HG02943 (cell line): ENCODE data around the gene OR4D2.

Source experiments
- ATAC-seq: cut with Tn5 transposase; IDR thresholded peaks from one replicate; pipeline ENCODE4 v1.9.1; 2021; ENCODE audit warnings: mild to moderate bottlenecking, low read depth, moderate library complexity; ENCODE audit not compliant: unreplicated experiment

OR4D2 gene

DNA sequence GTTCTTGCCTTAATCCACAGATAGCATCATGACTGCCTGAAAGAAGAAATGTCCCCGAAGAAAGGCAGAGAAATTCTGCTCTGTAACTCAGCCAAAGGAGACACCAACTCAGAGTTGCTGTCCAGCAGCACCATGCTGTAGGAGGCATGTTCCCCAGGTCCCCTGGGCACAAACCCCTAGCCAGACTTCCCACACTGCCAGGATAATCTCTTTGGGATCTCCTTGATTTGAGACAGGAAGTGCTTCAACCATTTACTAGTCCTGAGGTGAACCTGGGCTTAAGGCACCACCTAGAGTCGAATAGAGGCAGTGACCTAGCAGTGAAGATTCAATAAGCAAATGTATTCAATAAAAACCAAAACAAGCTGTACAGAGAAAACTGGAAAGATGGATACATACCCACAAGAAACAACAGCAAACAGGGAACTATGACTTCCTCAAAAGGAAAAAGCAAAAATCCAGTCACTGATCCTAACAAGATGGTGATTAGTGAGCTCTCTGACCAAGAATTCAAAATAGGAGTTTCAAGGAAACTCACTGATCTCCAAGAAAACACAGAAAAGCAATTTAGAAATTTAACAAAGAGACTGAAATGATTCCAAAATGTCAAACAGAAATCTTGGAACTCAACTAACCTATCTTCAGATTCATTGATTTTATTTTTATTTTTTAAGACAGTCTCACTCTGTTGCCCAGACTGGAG, 5.7 kb downstream of the OR4D2 start:
- ATAC-seq: no peak

- no peak for ATAC-seq
These were observed 8.1 kb downstream of the OR4D2 start for GRCh38 chr17:58174871-58175270.

GRCh38 chr17:58176200-58176599, 9.4 kb downstream of the OR4D2 start:
- no peak for ATAC-seq

DNA sequence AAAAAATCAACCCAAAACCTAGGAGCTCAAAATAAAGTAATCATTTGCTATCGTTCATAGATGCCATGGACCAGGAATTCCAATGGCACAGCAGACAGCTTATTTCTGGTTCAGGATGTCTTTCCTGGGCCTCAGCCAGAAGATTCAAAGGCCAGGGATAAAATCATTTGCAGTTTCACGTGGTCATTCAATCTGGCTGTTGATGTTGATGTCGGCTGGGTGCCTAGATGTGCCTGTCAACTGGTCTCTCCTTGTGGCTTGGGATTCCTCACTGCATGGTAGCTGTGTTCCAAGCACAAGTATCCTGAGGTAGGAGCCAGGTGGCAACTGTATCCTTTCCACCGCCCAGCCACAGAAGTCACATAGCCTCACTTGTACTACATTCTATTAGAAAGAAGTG, 15.0 kb downstream of the OR4D2 start:
- ATAC-seq: no peak

DNA sequence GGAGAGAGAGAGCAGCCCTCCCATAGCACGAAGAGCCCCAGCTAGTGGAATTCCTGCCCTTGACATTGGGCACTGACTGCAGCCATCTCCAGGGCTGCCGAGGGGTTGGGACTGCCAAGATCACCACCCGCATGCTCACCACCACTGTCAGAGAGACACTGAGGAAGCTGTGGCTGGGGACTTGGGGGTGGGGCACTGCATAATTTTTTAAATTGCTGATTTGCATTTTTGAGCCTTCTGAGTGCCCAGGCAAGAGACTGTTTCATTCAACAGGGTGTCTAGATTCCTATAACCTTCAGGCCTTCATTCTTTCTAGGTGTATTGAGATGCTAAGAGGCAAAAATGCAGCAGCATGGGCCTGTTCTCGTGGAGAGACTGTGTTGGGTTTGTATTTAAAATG, 16.7 kb downstream of the OR4D2 start:
- no peak for ATAC-seq

GRCh38 chr17:58184308-58184985, 17.7 kb downstream of the OR4D2 start:
- no peak for ATAC-seq

DNA sequence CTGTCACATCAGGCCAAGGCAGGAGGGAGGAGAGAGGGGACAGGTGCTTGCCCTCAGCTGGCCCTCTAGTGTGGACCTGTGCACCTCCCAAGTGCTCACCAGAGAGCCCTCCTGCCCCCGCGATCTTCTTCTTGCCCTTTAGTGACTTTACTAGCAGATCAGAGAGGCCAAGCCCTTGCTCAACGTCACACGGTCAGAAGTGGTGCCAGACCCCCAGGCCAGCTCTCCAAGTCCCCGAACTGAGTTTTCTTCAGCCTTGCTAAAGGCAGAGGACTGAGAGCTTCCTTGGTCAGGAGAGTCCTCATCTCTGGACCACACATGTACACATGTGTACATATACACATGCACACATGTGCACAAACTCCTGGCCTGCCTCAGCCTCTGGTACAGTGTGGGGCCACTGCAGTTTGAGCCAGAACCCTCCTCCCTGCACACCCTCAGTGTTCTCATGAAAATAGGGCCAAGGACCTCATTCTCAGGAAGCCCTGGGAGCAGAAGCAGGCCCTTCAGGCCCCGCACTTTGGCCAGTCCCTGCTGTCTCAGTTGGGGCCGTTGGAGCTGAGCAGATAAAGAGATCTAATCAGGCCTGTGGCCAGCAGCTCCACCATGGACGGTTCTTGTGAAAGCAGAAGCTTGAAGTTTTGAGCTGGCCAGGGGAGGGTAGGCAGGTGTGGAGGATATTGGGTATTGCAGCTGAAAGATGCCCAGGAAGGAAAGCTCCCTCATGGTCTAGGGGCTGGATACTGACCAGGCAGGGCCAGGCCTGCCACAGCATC, 18.4 kb downstream of the OR4D2 start:
- no peak for ATAC-seq

GRCh38 chr17:58186591-58186990, 19.8 kb downstream of the OR4D2 start:
- ATAC-seq: no peak

DNA sequence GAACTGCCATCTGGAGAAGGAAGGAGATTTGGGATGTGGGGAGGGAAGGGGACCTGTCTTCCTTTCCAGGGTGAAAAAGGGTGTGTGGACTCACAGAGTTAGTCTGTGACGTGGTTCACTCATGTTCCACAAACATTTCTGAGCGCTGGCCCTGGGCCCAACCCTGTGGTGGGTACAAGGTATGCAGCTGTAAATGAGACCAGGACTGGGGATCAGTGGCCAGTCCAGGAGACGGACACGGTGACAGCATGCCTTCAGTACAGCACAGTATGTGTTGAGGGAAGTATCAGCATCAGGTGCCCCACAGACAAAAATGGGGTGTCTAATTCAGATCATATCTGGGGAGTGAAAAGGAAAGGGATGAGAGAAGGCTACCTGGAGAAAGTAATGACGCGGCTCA, 20.3 kb downstream of the OR4D2 start:
- no peak for ATAC-seq

GRCh38 chr17:58187675-58188074, 20.9 kb downstream of the OR4D2 start:
- no peak for ATAC-seq

GRCh38 chr17:58189436-58190146, 22.8 kb downstream of the OR4D2 start:
- no peak for ATAC-seq

DNA sequence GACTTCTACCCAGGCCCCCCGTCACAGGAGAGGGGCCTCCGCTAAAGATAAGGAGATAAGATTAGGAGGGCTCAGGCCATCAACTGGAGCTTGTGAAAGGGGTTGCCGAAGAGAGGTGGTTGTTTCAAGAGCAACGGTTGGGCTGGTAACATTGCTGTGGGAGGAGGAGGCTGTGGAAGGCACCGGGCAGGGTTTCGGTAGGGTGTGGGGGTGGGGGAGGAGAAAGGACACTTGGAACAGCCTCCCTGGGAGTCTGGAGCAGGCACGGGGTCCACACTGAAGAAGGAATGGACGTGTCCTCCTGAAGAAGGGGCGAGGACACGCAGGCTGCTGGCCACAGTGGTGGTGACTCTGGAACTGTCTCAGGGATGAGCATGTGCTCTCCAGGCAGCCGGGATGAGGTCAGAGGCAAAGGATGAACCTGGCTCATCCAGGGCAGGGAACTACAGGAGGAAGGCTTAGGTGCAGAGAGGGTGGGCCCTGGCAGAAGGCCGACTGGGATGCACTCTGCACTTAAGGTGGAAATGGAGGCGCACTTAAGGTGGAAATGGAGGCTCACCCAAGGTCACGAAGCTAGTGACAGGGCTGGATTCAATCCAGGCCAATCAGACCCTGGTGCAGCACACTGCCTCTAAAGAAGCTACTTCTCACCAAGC, 24.6 kb downstream of the OR4D2 start:
- no peak for ATAC-seq

GRCh38 chr17:58192612-58193011, 25.8 kb downstream of the OR4D2 start, which contains the start of gene EPX:
TSS of gene EPX (plus strand) at chr17:58192726. CDS start at chr17:58192847, 121 bp downstream.
- no peak for ATAC-seq

- no peak for ATAC-seq
These were observed 27.0 kb downstream of the OR4D2 start for GRCh38 chr17:58193641-58194255.

DNA sequence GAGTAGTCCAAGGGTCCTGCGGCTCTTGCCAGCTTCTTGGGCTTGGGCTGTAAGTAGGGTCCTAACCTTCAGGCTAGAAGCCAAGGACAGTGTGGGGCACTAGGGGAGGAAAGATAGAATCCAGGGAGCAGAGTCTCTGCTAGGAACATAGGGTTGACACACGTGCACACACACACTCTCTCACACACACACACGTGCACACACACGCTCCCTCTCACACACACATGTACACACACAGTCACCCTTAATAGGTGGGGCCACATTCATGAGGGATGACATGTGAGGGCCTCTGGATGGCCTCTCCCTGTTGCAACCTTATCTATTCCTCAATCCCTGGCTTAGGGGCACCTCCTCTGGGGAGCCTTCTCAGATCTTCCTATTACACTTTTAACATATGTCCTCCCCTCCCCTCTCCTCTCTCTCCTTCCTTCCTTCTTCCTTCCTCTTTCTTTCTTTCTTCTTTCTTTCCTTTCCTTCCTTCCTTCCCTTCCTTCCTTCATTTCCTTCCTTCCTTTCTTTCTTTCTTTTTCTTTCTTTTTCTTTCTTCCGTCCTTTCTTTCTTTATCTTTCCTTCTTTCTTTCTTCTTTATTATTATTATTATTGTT, 28.8 kb downstream of the OR4D2 start:
- ATAC-seq: no peak

GRCh38 chr17:58196610-58197009, 29.8 kb downstream of the OR4D2 start:
- no peak for ATAC-seq

DNA sequence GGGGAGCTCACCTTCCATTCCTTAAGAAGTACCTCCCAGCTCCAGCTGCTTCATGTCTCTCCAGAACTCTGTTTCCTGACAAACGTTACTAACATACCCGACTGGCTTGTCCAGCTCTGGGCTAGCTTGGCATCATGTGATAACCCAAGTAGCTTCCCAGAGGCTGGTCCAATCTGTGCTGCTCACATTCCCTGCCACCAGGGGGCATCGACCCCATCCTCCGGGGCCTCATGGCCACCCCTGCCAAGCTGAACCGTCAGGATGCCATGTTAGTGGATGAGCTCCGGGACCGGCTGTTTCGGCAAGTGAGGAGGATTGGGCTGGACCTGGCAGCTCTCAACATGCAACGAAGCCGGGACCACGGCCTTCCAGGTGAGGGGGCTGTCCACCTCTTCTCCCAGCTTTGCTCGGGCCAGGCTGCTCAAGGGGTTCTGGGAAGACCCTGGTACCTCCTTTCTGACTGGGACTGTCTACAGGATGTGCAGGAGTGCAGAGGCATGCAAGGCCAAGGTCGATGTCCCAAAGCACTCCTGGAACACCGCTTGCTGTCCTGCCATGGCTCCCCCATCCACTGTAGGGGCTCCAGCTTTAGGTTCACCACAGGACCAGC, 33.3 kb downstream of the OR4D2 start:
- no peak for ATAC-seq

DNA sequence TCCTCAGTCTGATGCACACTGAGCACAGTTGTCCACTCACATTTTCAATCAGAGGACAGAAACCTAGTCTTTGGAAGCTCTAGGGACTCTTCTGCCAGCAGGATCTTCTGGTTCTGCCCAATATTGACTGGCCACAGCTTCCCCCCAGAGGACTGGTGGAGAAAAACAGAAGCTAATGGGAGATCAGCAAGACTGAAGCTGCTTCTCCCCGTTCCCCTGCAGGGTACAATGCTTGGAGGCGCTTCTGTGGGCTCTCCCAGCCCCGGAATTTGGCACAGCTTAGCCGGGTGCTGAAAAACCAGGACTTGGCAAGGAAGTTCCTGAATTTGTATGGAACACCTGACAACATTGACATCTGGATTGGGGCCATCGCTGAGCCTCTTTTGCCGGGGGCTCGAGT, 36.1 kb downstream of the OR4D2 start:
- no peak for ATAC-seq

DNA sequence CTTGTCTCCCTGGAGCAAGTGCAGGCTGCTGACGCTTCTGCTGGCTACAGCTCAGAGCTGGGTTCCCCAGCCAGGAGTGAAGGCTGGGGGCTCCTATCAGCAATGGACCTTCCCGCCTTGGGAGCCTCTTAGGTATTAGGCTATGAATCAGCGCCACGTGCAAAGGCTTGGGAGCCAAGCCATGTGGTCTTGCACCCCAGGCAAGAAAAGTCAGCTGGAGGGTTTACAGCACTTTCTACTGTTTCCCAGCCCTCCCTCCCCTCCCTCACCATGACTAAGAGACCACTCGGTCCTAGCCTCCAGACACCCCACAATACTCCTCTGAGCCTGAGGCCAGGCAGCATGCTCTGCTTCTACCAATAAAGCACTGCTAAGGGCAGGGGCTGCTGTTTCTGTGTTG, 38.0 kb downstream of the OR4D2 start:
- ATAC-seq: no peak
